Astrocyte of the spinal cord (primary cell): ENCODE measurements around the gene EPHB2.

ENCODE experiments used
- DNase-seq: peaks from one replicate; pipeline ENCODE4 v3.0.0; 2011; ENCODE audit warnings: low read depth, low spot score
- H3K4me3 ChIP-seq: 2 replicates; pipeline ENCODE4 v1.5.1; 2011; ENCODE audit warnings: low read depth, mild to moderate bottlenecking, low read length, moderate library complexity
- CTCF ChIP-seq: IDR thresholded peaks from 2 replicates; pipeline ENCODE4 v1.5.1; 2012; ENCODE audit warnings: low read depth, mild to moderate bottlenecking, low read length, inconsistent platforms
- in situ Hi-C: cut with HindIII; loops from 2 replicates; pipeline ENCODE4 v1.10.0; 2017; ENCODE audit warnings: low sequenced_read_pairs

EPHB2 gene

GRCh38 chr1:22844621-22845020 lies 134.0 kb downstream of the EPHB2 start:
- no peak for DNase-seq
- no peak for TF ChIP-seq CTCF

GRCh38 chr1:22845398-22845935 lies 134.8 kb downstream of the EPHB2 start:
- no peak for DNase-seq
- no peak for TF ChIP-seq CTCF
- in situ Hi-C loops = no loop called here
- no peak overlapping the region for H3K4me3 ChIP-seq

More at GRCh38 chr1:22844621-22845020, 134.0 kb downstream of the EPHB2 start:
- no peak overlapping the region for H3K4me3 ChIP-seq
- in situ Hi-C loops = no loop called here

- in situ Hi-C loops = no loop called here
- H3K4me3 ChIP-seq = no peak overlapping the region
- no peak for TF ChIP-seq CTCF
- no peak for DNase-seq
These were observed 135.8 kb downstream of the EPHB2 start for GRCh38 chr1:22846458-22846857.

- H3K4me3 ChIP-seq = no peak overlapping the region
- no peak for DNase-seq
- in situ Hi-C loops = no loop called here
- no peak for TF ChIP-seq CTCF
These were observed 136.6 kb downstream of the EPHB2 start for GRCh38 chr1:22847249-22847648.

GRCh38 chr1:22847709-22848108 lies 137.1 kb downstream of the EPHB2 start:
- DNase-seq = no peak
- no peak for TF ChIP-seq CTCF
- no peak overlapping the region for H3K4me3 ChIP-seq
- in situ Hi-C loops = no loop called here

GRCh38 chr1:22848405-22848804 lies 137.8 kb downstream of the EPHB2 start:
- no peak overlapping the region for H3K4me3 ChIP-seq
- no peak for TF ChIP-seq CTCF
- in situ Hi-C loops = no loop called here
- DNase-seq = peak; percentile 37

- H3K4me3 ChIP-seq = no peak overlapping the region
- TF ChIP-seq CTCF = no peak
- DNase-seq = no peak
- in situ Hi-C loops = no loop called here
These were observed 139.1 kb downstream of the EPHB2 start for GRCh38 chr1:22849770-22850169.
